KOPT-K1 (cell line): Measurements from ENCODE around the gene SOX13.

Source experiments
- H3K27ac ChIP-seq: fragments of 200-600 bp; sonication (generic); 2 replicates; pipeline ENCODE4 v1.5.1; 2016; ENCODE audit warnings: antibody characterized with exemption, mild to moderate bottlenecking, low read depth, low read length; ENCODE audit not compliant: poor library complexity, severe bottlenecking
- H3K36me3 ChIP-seq: fragments of 200-600 bp; sonication (generic); 2 replicates; pipeline ENCODE4 v1.5.1; 2017; ENCODE audit warnings: antibody characterized with exemption, mild to moderate bottlenecking, low read length, moderate library complexity; ENCODE audit not compliant: insufficient read depth
- H3K9me3 ChIP-seq: fragments of 200-600 bp; sonication (generic); 2 replicates; pipeline ENCODE4 v1.5.1; 2017; ENCODE audit warnings: antibody characterized with exemption, low read length, mild to moderate bottlenecking; ENCODE audit not compliant: insufficient read depth, poor library complexity, severe bottlenecking

The SOX13 gene

DNA sequence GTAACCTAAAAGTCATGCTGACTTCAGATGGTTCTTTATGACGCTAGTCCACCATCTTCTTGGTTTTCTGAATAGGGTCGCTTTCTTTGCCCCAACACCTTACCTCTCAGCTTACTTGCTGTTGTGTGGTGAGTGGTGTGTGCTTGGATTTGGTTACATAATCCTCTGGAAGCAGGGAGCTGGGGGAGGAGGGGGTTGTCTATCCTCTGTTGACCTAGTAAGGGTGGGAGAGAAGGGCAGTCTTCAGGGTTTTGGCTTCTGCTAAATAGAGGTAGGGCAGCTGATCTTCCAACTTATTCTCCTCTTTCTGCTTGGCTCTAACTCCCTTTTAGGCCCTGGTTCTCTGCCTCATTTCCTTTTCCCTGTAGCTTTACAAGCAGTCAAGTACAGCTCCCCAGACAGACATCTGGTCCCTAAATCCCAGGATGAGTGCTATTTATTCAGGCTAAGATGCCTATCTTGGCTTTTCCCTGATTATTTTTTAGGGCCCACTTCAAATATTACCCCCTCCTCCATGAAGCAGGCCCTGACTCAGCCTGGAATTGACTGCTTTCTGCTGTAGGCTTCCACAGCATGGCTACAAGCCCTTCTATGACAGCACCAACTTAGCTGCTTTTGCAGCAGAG is 99.6 kb downstream of the SOX13 start:
- Histone ChIP-seq H3K27ac (no peak overlapping the region), H3K9me3 (peaks cover 25% of the 10 kb centered on the region), H3K36me3 (no peaks in the 10 kb centered on the region)

DNA sequence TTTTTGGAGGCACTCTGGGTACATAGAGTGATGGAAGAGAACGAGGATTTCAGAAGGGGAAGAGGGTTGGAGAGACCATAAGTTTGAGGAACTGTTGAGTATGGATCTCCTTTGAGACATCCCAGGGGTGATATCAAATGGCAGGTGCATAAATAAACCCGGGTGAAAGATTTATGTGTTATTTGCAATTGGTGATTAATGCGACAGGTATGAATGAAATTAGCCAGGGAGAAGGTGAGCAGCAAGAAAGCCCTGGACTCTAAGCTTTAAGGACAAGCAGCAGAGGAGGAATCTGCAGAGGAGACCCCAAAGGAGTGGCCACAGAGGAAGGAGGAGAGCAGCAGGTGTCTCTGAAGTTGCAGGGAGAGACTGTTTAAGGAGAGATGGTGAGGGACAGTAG is 102.0 kb downstream of the SOX13 start:
- Histone ChIP-seq H3K9me3 (peaks cover 10% of the 10 kb centered on the region), H3K27ac (no peak overlapping the region), H3K36me3 (no peaks in the 10 kb centered on the region)

DNA sequence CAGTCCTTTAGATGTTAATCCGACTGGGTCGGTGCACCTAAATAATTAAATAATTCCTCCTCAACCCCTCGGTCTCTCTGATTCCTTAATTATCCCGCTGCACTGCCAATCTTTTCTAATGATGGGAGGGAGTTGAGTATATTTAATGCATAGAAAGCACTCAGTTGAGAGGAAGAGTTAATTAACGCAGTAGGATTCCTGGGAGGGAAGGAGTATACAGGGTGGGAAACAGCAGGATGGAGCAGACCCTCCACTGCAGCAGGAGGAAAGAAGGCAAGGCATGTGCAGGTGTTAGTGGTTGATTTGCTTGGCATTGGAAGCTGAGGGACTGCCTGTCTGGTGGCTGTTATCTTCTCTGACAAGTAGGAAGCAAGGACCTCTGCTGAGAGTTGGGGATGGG is 103.1 kb downstream of the SOX13 start:
- Histone ChIP-seq H3K9me3 (no peaks in the 10 kb centered on the region), H3K36me3 (no peaks in the 10 kb centered on the region), H3K27ac (no peak overlapping the region)

DNA sequence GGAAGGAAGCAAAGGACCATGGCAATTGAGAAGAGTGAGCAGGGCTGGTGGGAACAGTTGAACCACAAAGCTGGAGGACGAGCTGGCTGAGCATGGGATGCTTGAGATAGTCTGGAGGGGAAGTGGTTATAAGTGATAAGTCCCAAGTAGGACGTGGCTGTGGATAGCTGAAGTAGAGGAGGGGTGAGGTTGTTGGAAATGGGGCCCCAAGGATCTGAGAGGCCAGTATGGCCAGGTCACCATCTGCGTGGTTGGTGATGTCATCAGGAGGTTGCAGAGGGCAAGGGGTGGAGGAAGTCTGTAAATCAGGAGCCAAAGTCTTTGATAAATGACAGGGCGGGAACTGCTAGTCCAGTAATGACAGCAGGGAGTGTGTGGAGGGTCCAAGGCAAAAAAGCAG is 104.2 kb downstream of the SOX13 start:
- no peaks in the 10 kb centered on the region for H3K9me3 ChIP-seq
- no peak overlapping the region for H3K27ac ChIP-seq
- H3K36me3 ChIP-seq: no peaks in the 10 kb centered on the region
